ENCODE results near the gene CITED2.
A peak's percentile ranks its signal among the peaks of the same experiment; 100 is the strongest.

The CITED2 gene

GRCh38 chr6:139378882-139379341 is 4.5 kb upstream of the CITED2 start:
- TF ChIP-seq CTCF (IDR thresholded peaks at IDR 0.05; ENCODE audit: unreplicated experiment in 3 of 3) = no peak
- H3K36me3 Mint-ChIP-seq (ENCODE audit: low read depth) = peaks cover 14% of the 10 kb centered on the region
- H3K27me3 Mint-ChIP-seq (ENCODE audit: low read depth) = no peaks in the 10 kb centered on the region
- peaks cover 27% of the 10 kb centered on the region for H3K4me1 Mint-ChIP-seq
- no peak overlapping the region for H3K27ac Mint-ChIP-seq
- H3K9me3 Mint-ChIP-seq = peaks cover 5% of the 10 kb centered on the region
- no peak overlapping the region for H3K4me3 Mint-ChIP-seq

DNA sequence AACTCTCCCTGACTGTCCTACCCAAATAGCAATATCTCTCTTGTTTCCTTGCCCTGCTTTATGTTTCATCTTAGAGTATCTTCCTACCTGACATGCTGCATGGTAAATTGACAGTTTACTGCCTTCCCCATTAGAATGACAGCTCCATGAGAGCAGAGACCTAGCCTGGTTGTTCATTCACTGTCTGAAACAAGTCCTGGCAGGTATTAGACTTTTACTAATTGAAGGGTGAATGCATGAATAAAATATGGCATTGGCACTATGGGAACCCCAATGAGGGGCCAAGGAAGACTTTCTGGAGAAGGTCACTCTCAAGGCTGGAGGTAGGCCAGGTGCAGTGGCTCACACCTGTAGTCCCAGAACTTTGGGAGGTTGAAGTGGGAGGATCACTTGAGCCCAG is 3.8 kb upstream of the CITED2 start:
- Mint-ChIP-seq H3K27me3 (ENCODE audit: low read depth) (no peaks in the 10 kb centered on the region), H3K4me1 (peaks cover 27% of the 10 kb centered on the region), H3K4me3 (peak overlapping the region in 2 of 3 experiments; percentile 33 to 49), H3K9me3 (peaks cover 5% of the 10 kb centered on the region), H3K27ac (peak overlapping the region; percentile 0 to 64 (median 6)), H3K36me3 (ENCODE audit: low read depth) (peaks cover 20% of the 10 kb centered on the region)
- no peak for TF ChIP-seq CTCF (IDR thresholded peaks at IDR 0.05; ENCODE audit: unreplicated experiment in 3 of 3)

GRCh38 chr6:139376604-139377218 is 2.3 kb upstream of the CITED2 start:
- peak overlapping the region; percentile 98 to 100 (median 98) for H3K27ac Mint-ChIP-seq
- no peaks in the 10 kb centered on the region for H3K27me3 Mint-ChIP-seq (ENCODE audit: low read depth)
- no peaks in the 10 kb centered on the region for H3K9me3 Mint-ChIP-seq
- H3K4me3 Mint-ChIP-seq = peak overlapping the region; percentile 96 to 99 (median 99)
- peaks cover 27% of the 10 kb centered on the region for H3K4me1 Mint-ChIP-seq
- peak in 1 of 3 experiments; percentile 19 for TF ChIP-seq CTCF (IDR thresholded peaks at IDR 0.05; ENCODE audit: unreplicated experiment in 3 of 3)
- H3K36me3 Mint-ChIP-seq (ENCODE audit: low read depth) = peaks cover 29% of the 10 kb centered on the region

GRCh38 chr6:139376017-139376330 is 1.5 kb upstream of the CITED2 start:
- Mint-ChIP-seq H3K4me1 (peaks cover 27% of the 10 kb centered on the region), H3K36me3 (ENCODE audit: low read depth) (peaks cover 36% of the 10 kb centered on the region), H3K4me3 (peak overlapping the region; percentile 96 to 99 (median 99)), H3K27me3 (ENCODE audit: low read depth) (no peaks in the 10 kb centered on the region), H3K9me3 (no peaks in the 10 kb centered on the region), H3K27ac (peak overlapping the region; percentile 98 to 100 (median 98))
- TF ChIP-seq CTCF (IDR thresholded peaks at IDR 0.05; ENCODE audit: unreplicated experiment in 3 of 3) = no peak

GRCh38 chr6:139375226-139376016 is 973 bp upstream of the CITED2 start:
- H3K9me3 Mint-ChIP-seq = no peaks in the 10 kb centered on the region
- H3K4me3 Mint-ChIP-seq = peak overlapping the region; percentile 96 to 99 (median 99)
- peak overlapping the region; percentile 98 to 100 (median 98) for H3K27ac Mint-ChIP-seq
- H3K36me3 Mint-ChIP-seq (ENCODE audit: low read depth) = peaks cover 42% of the 10 kb centered on the region
- TF ChIP-seq CTCF (IDR thresholded peaks at IDR 0.05; ENCODE audit: unreplicated experiment in 3 of 3) = peak in 1 of 3 experiments; percentile 20
- H3K4me1 Mint-ChIP-seq = peaks cover 28% of the 10 kb centered on the region
- H3K27me3 Mint-ChIP-seq (ENCODE audit: low read depth) = no peaks in the 10 kb centered on the region

All from nephron (organoid).